B cell (primary cell): ENCODE measurements around the gene RIPK3. TPM values are rescaled to one million over a fixed set of nuclear protein-coding genes. Genes with fewer than 3 reads are reported as not detected.

Source experiments
- ATAC-seq: fragments of 200-7000 bp; cut with Tn5 transposase; one replicate; pipeline ENCODE4 v1.10.0; 2021; ENCODE audit warnings: low read depth, mild to moderate bottlenecking, moderate number of reproducible peaks, moderate library complexity
- CTCF ChIA-PET: fragments of 350-600 bp; sonication (Branson Sonifier 250); formaldehyde crosslinking; loops from one replicate; lab custom pipeline; 2021; ENCODE audit warnings: antibody characterized with exemption, inconsistent platforms; lab: Charles Lee
- POLR2A ChIA-PET: fragments of 350-600 bp; sonication (Branson Sonifier 250); formaldehyde crosslinking; loops from one replicate; lab custom pipeline; 2021; ENCODE audit warnings: antibody characterized with exemption; lab: Charles Lee
- DNase-seq: peaks from one replicate; pipeline ENCODE4 v3.0.0; 2013
- H2AFZ ChIP-seq: 2 replicates; pipeline ENCODE4 v1.6.1; 2012; ENCODE audit warnings: mild to moderate bottlenecking, low read depth, low read length; ENCODE audit not compliant: insufficient read depth, poor library complexity, severe bottlenecking
- H3K27ac ChIP-seq, 2 donors: 1 replicate in 1 of 2; 2 replicates in 1 of 2; pipeline ENCODE4 v1.5.1; 2012 to 2013; ENCODE audit warnings: low read length in 2 of 2, mild to moderate bottlenecking in 2 of 2, moderate library complexity in 1 of 2
- H3K27me3 ChIP-seq, 4 experiments: fragments of 200-600 bp in 1 of 4; sonication (generic) in 1 of 4; replicated peaks in 1 of 4; 1 replicate in 2 of 4; 2 replicates in 2 of 4; pipeline versions ENCODE4 v1.6.1 to v1.7.0; 2013 to 2016; ENCODE audit warnings: low read length in 3 of 4, mild to moderate bottlenecking in 2 of 4, mixed read lengths in 1 of 4, moderate library complexity in 1 of 4; ENCODE audit not compliant: insufficient read depth in 4 of 4, control insufficient read depth in 3 of 4; ENCODE audit errors: control extremely low read depth in 1 of 4
- H3K36me3 ChIP-seq, 2 experiments: replicated peaks in 1 of 2; 1 replicate in 1 of 2; 2 replicates in 1 of 2; pipeline versions ENCODE4 v1.6.1 to v1.7.1; 2013; ENCODE audit warnings: low read length in 1 of 2; ENCODE audit not compliant: insufficient read depth in 2 of 2, control insufficient read depth in 1 of 2; ENCODE audit errors: control extremely low read depth in 1 of 2, extremely low read depth in 1 of 2
- H3K4me1 ChIP-seq, 2 donors: fragments of 200-600 bp in 1 of 2; sonication (generic) in 1 of 2; 1 replicate in 1 of 2; 2 replicates in 1 of 2; pipeline versions ENCODE4 v1.5.1 to v1.6.1; 2013 to 2017; ENCODE audit warnings: low read length in 2 of 2; ENCODE audit not compliant: control insufficient read depth in 2 of 2, insufficient read depth in 2 of 2
- H3K4me2 ChIP-seq: replicated peaks from 2 replicates; pipeline ENCODE3; 2012; ENCODE audit warnings: mild to moderate bottlenecking, low read depth, low read length; ENCODE audit not compliant: poor library complexity, severe bottlenecking
- H3K4me3 ChIP-seq, 5 experiments: fragments of 200-600 bp in 1 of 5; sonication (generic) in 1 of 5; 1 replicate in 3 of 5; 2 replicates in 2 of 5; pipeline versions ENCODE4 v1.5.1 to v1.7.0; 2011 to 2016; ENCODE audit warnings: low read length in 4 of 5, mild to moderate bottlenecking in 4 of 5, low read depth in 2 of 5, control low read depth in 1 of 5, moderate library complexity in 1 of 5; ENCODE audit not compliant: insufficient read depth in 1 of 5; ENCODE audit errors: control extremely low read depth in 1 of 5, extremely low read depth in 1 of 5
- H3K79me2 ChIP-seq: fragments of 200-600 bp; sonication (generic); one replicate; pipeline ENCODE4 v1.6.0; 2016; ENCODE audit warnings: low read length; ENCODE audit not compliant: control insufficient read depth, insufficient read depth
- H3K9ac ChIP-seq: fragments of 200-600 bp; sonication (generic); 2 replicates; pipeline ENCODE4 v1.6.1; 2017; ENCODE audit warnings: mild to moderate bottlenecking, low read length, moderate library complexity
- H3K9me3 ChIP-seq, 3 donors: one replicate each; pipeline versions ENCODE4 v1.6.1 to v1.7.1; 2013; ENCODE audit warnings: low read length in 2 of 3; ENCODE audit not compliant: control insufficient read depth in 2 of 3, insufficient read depth in 1 of 3; ENCODE audit errors: control extremely low read depth in 1 of 3
- H4K20me1 ChIP-seq: 2 replicates; pipeline ENCODE4 v1.6.0; 2012; ENCODE audit warnings: mild to moderate bottlenecking, low read length; ENCODE audit not compliant: insufficient read depth, control insufficient read depth, poor library complexity, severe bottlenecking
- H3K27ac Mint-ChIP-seq: one replicate; pipeline ENCODE4 v1.8.0; 2021; ENCODE audit warnings: mixed read lengths
- H3K27me3 Mint-ChIP-seq: one replicate; pipeline ENCODE4 v1.8.0; 2021; ENCODE audit warnings: mixed read lengths
- H3K4me1 Mint-ChIP-seq: one replicate; pipeline ENCODE4 v1.8.0; 2021; ENCODE audit warnings: mixed read lengths
- H3K4me3 Mint-ChIP-seq: one replicate; pipeline ENCODE4 v1.8.0; 2021; ENCODE audit warnings: mixed read lengths
- H3K9me3 Mint-ChIP-seq: one replicate; pipeline ENCODE4 v1.8.0; 2022; ENCODE audit warnings: mixed read lengths; ENCODE audit not compliant: insufficient read depth
- CTCF ChIP-seq: fragments of 200-600 bp; IDR thresholded peaks from one replicate; pipeline ENCODE4 v1.8.0; 2022; ENCODE audit warnings: antibody characterized with exemption, mild to moderate bottlenecking
- EZH2 ChIP-seq: IDR thresholded peaks from 2 replicates; pipeline ENCODE4 v1.6.1; 2012; ENCODE audit warnings: borderline replicate concordance, low read depth, mild to moderate bottlenecking, moderate library complexity, low read length; ENCODE audit not compliant: insufficient read depth, poor library complexity, severe bottlenecking
- WGBS: methylation state at CpG from one replicate; pipeline ENCODE4 v1.1.5; 2013; ENCODE audit warnings: missing lambda C conversion rate; ENCODE audit not compliant: insufficient coverage; 5-methylcytosine and 5-hydroxymethylcytosine counted together
- intact Hi-C: fragments of 100-400 bp; cut with micrococcal nuclease; formaldehyde crosslinking; loops from one replicate; pipeline ENCODE4 v1.10.0; 2022
- polyA plus RNA-seq: library from polyadenylated mRNA; depleted of rRNA; stranded (reverse); fragments of >200 nt; gene quantifications from 2 replicates; pipeline ENCODE4 v1.2.3, GENCODE V29; 2012
- total RNA-seq, 2 donors: library from RNA; stranded (reverse); fragments of 120-200 nt in 1 of 2; gene quantifications; 1 replicate in 1 of 2; 2 replicates in 1 of 2; pipeline versions ENCODE4 v1.2.3 to v1.2.4, GENCODE V29; 2013 to 2022

RIPK3 gene
- total and polyA plus RNA-seq, 2 donors (not counting 1 experiment from before 2014, with no cell fraction given), result 65.5 to 77.6 TPM

GRCh38 chr14:24314377-24315193 lies 25.2 kb downstream of the RIPK3 start:
- H3K27me3 ChIP-seq, result peaks cover 0 to 6% (median 0%) of the 10 kb centered on the region in 4 experiments
- peak overlapping the region in 1 of 5 experiments; percentile 16 for H3K4me3 ChIP-seq
- H3K4me2 ChIP-seq, result no peak overlapping the region
- H3K4me1 ChIP-seq, result peaks cover 38 to 48% of the 10 kb centered on the region in 2 donors
- ChIA-PET POLR2A (interaction anchor here (0.6 kb wide), 1 partner anchor 84 kb away, joined by 6 read pairs; no protein-coding TSS in a partner anchor), CTCF (interaction anchor here (1.2 to 9.4 kb wide), 2 partner anchors 19 to 72 kb away, joined by 5 to 112 read pairs; partner anchors contain the start of gene TINF2)
- intact Hi-C loops, result loop anchor here (5.0 kb wide), 1 partner anchor 302 kb away; no protein-coding TSS in a partner anchor
- Mint-ChIP-seq H3K27me3 (peaks cover 4% of the 10 kb centered on the region), H3K27ac (peak overlapping the region; percentile 5), H3K4me1 (peaks cover 42% of the 10 kb centered on the region), H3K9me3 (no peaks in the 10 kb centered on the region), H3K4me3 (no peak overlapping the region)
- H4K20me1 ChIP-seq, result peaks cover 8% of the 10 kb centered on the region
- H3K36me3 ChIP-seq, result no peaks in the 10 kb centered on the region
- no peak overlapping the region for H2AFZ ChIP-seq
- no peak for ATAC-seq
- WGBS, result 18% methylated on average over 1 of the region's 5 CpGs
- no peaks in the 10 kb centered on the region for H3K79me2 ChIP-seq
- no peaks in the 10 kb centered on the region for H3K9me3 ChIP-seq
- H3K9ac ChIP-seq, result no peak overlapping the region
- no peak overlapping the region for H3K27ac ChIP-seq
- DNase-seq, result no peak
- TF ChIP-seq EZH2, result no peak
- no peak for TF ChIP-seq CTCF

GRCh38 chr14:24313913-24314312 lies 25.9 kb downstream of the RIPK3 start:
- Histone ChIP-seq H3K27me3 (peaks cover 0 to 3% (median 0%) of the 10 kb centered on the region in 4 experiments), H2AFZ (no peak overlapping the region), H3K4me3 (peak overlapping the region in 1 of 5 experiments; percentile 16), H3K36me3 (peaks cover 0 to 1% of the 10 kb centered on the region in 2 experiments), H3K4me1 (peaks cover 38 to 49% of the 10 kb centered on the region in 2 donors), H3K27ac (no peak overlapping the region), H4K20me1 (peaks cover 15% of the 10 kb centered on the region), H3K4me2 (peak overlapping the region; percentile 24), H3K79me2 (no peaks in the 10 kb centered on the region), H3K9me3 (no peaks in the 10 kb centered on the region), H3K9ac (no peak overlapping the region)
- H3K4me1 Mint-ChIP-seq, result peaks cover 48% of the 10 kb centered on the region
- H3K4me3 Mint-ChIP-seq, result no peak overlapping the region
- WGBS, result 30% methylated on average over 1 of the region's 2 CpGs
- peak overlapping the region; percentile 54 for H3K27ac Mint-ChIP-seq
- TF ChIP-seq EZH2 (no peak), CTCF (no peak)
- CTCF ChIA-PET, result interaction anchor here (1.2 to 9.4 kb wide), 2 partner anchors 20 to 71 kb away, joined by 5 to 112 read pairs; partner anchors contain the start of gene TINF2
- no peak for ATAC-seq
- POLR2A ChIA-PET, result interaction anchor here (0.7 kb wide), 2 partner anchors 178 to 234 kb away, joined by 3 to 4 read pairs; partner anchors contain the start of gene PSME1
- no peak for DNase-seq
- no peaks in the 10 kb centered on the region for H3K9me3 Mint-ChIP-seq
- intact Hi-C loops, result loop anchor here (5.0 kb wide), 1 partner anchor 302 kb away; no protein-coding TSS in a partner anchor
- no peaks in the 10 kb centered on the region for H3K27me3 Mint-ChIP-seq
